Trophoblast cell (in vitro differentiated cells and primary cell): ENCODE measurements around the gene SLC16A8.

Experiments used
- DNase-seq, 2 donors: peaks; one replicate each; pipeline ENCODE4 v3.0.0-alpha.2; 2016
- H2AFZ ChIP-seq: 2 replicates; pipeline ENCODE4 v1.6.1; 2013; ENCODE audit warnings: low read length, moderate library complexity, mild to moderate bottlenecking; ENCODE audit not compliant: insufficient read depth, poor library complexity
- H2AK5ac ChIP-seq: 2 replicates; pipeline ENCODE4 v1.6.1; 2013; ENCODE audit warnings: mild to moderate bottlenecking, low read length
- H2BK120ac ChIP-seq: 2 replicates; pipeline ENCODE4 v1.6.1; 2013; ENCODE audit warnings: low read length, mild to moderate bottlenecking, moderate library complexity; ENCODE audit not compliant: insufficient read depth, poor library complexity
- H2BK12ac ChIP-seq: 2 replicates; pipeline ENCODE4 v1.6.1; 2013; ENCODE audit warnings: mild to moderate bottlenecking, low read length, moderate library complexity
- H2BK5ac ChIP-seq: 2 replicates; pipeline ENCODE4 v1.6.1; 2013; ENCODE audit warnings: low read length, low read depth, moderate library complexity, mild to moderate bottlenecking; ENCODE audit not compliant: poor library complexity
- H3K14ac ChIP-seq: 2 replicates; pipeline ENCODE4 v1.6.1; 2013; ENCODE audit warnings: mild to moderate bottlenecking, low read length
- H3K18ac ChIP-seq: 2 replicates; pipeline ENCODE4 v1.6.1; 2013; ENCODE audit warnings: mild to moderate bottlenecking, low read length
- H3K23ac ChIP-seq: 2 replicates; pipeline ENCODE4 v1.6.1; 2013; ENCODE audit warnings: low read length
- H3K27ac ChIP-seq: 2 replicates; pipeline ENCODE4 v1.5.1; 2013; ENCODE audit warnings: low read depth, mild to moderate bottlenecking, inconsistent platforms, low read length, moderate library complexity
- H3K27me3 ChIP-seq: 2 replicates; pipeline ENCODE4 v1.6.1; 2013; ENCODE audit warnings: inconsistent platforms, mild to moderate bottlenecking, low read length, moderate library complexity; ENCODE audit not compliant: insufficient read depth
- H3K36me3 ChIP-seq, 2 experiments: 1 replicate in 1 of 2; 2 replicates in 1 of 2; pipeline ENCODE4 v1.6.1; 2013; ENCODE audit warnings: low read length in 2 of 2, mild to moderate bottlenecking in 2 of 2, moderate library complexity in 1 of 2; ENCODE audit not compliant: insufficient read depth in 2 of 2, control insufficient read depth in 1 of 2
- H3K4ac ChIP-seq: 2 replicates; pipeline ENCODE4 v1.6.1; 2013; ENCODE audit warnings: low read depth, mild to moderate bottlenecking, low read length, moderate library complexity
- H3K4me1 ChIP-seq, 2 experiments: 1 replicate in 1 of 2; 2 replicates in 1 of 2; pipeline ENCODE4 v1.6.1; 2013; ENCODE audit warnings: low read length in 2 of 2, mild to moderate bottlenecking in 2 of 2, moderate library complexity in 1 of 2; ENCODE audit not compliant: insufficient read depth in 2 of 2, control insufficient read depth in 1 of 2
- H3K4me2 ChIP-seq: 2 replicates; pipeline ENCODE4 v1.6.1; 2013; ENCODE audit warnings: inconsistent platforms, mild to moderate bottlenecking, low read length, moderate library complexity
- H3K4me3 ChIP-seq: 2 replicates; pipeline ENCODE4 v1.5.1; 2013; ENCODE audit warnings: mild to moderate bottlenecking, low read depth, low read length, inconsistent platforms
- H3K79me1 ChIP-seq: one replicate; pipeline ENCODE4 v1.6.1; 2013; ENCODE audit warnings: low read length
- H3K79me2 ChIP-seq: 2 replicates; pipeline ENCODE4 v1.6.1; 2013; ENCODE audit warnings: low read length, mild to moderate bottlenecking; ENCODE audit not compliant: control insufficient read depth, insufficient read depth, poor library complexity
- H3K9ac ChIP-seq: 2 replicates; pipeline ENCODE4 v1.6.1; 2013; ENCODE audit warnings: mild to moderate bottlenecking, low read length
- H3K9me3 ChIP-seq: 2 replicates; pipeline ENCODE4 v1.6.1; 2013; ENCODE audit warnings: low read depth, mild to moderate bottlenecking, control low read depth, inconsistent platforms, low read length; ENCODE audit not compliant: insufficient read depth
- H4K12ac ChIP-seq: 2 replicates; pipeline ENCODE4 v1.6.1; 2013; ENCODE audit warnings: low read depth, mild to moderate bottlenecking, low read length, moderate library complexity
- H4K8ac ChIP-seq: 2 replicates; pipeline ENCODE4 v1.6.1; 2013; ENCODE audit warnings: low read depth, mild to moderate bottlenecking, low read length, moderate library complexity
- H4K91ac ChIP-seq: one replicate; pipeline ENCODE4 v1.6.1; 2013; ENCODE audit warnings: low read depth, mild to moderate bottlenecking, low read length, moderate library complexity
- WGBS: extraction: QIAGEN DNeasy Blood & Tissue Kit; methylation state at CpG from one replicate; pipeline ENCODE4 v1.1.7; 2013; ENCODE audit warnings: missing lambda C conversion rate; ENCODE audit not compliant: insufficient read length, insufficient coverage; ENCODE audit errors: extremely low coverage; 5-methylcytosine and 5-hydroxymethylcytosine counted together

The SLC16A8 gene

GRCh38 chr22:38086001-38086845, 2.2 kb upstream of the SLC16A8 start:
- Histone ChIP-seq H4K91ac (no peak overlapping the region), H3K4me3 (no peak overlapping the region), H3K9me3 (peaks cover 4% of the 10 kb centered on the region), H3K36me3 (no peaks in the 10 kb centered on the region), H3K4ac (no peak overlapping the region), H3K23ac (no peak overlapping the region), H4K12ac (no peak overlapping the region), H3K79me1 (no peaks in the 10 kb centered on the region), H3K4me2 (no peak overlapping the region), H3K18ac (no peak overlapping the region), H3K79me2 (no peaks in the 10 kb centered on the region), H4K8ac (no peak overlapping the region), H3K27me3 (peaks cover 7% of the 10 kb centered on the region), H3K14ac (no peak overlapping the region), H2BK12ac (no peak overlapping the region), H3K4me1 (peaks cover 11 to 20% of the 10 kb centered on the region in 2 experiments), H2BK5ac (no peak overlapping the region), H3K27ac (no peak overlapping the region), H3K9ac (no peak overlapping the region), H2BK120ac (no peak overlapping the region), H2AK5ac (no peak overlapping the region), H2AFZ (no peak overlapping the region)
- DNase-seq, result no peak
- WGBS, result no CpG with 5 or more reads among the region's 25 CpGs

- no peaks in the 10 kb centered on the region for H3K79me1 ChIP-seq
- no peak overlapping the region for H3K14ac ChIP-seq
- no peak for DNase-seq
- H3K4me3 ChIP-seq, result no peak overlapping the region
- no peak overlapping the region for H2AK5ac ChIP-seq
- H3K79me2 ChIP-seq, result no peaks in the 10 kb centered on the region
- no peak overlapping the region for H3K27ac ChIP-seq
- H2AFZ ChIP-seq, result no peak overlapping the region
- H3K18ac ChIP-seq, result no peak overlapping the region
- no peak overlapping the region for H2BK5ac ChIP-seq
- no peak overlapping the region for H3K4me2 ChIP-seq
- H2BK120ac ChIP-seq, result no peak overlapping the region
- H2BK12ac ChIP-seq, result no peak overlapping the region
- no peak overlapping the region for H4K91ac ChIP-seq
- no CpG with 5 or more reads among the region's 5 CpGs for WGBS
- peaks cover 14 to 25% of the 10 kb centered on the region in 2 experiments for H3K4me1 ChIP-seq
- H4K12ac ChIP-seq, result no peak overlapping the region
- peaks cover 11% of the 10 kb centered on the region for H3K27me3 ChIP-seq
- H3K9me3 ChIP-seq, result peaks cover 6% of the 10 kb centered on the region
- no peak overlapping the region for H4K8ac ChIP-seq
- no peak overlapping the region for H3K4ac ChIP-seq
- no peak overlapping the region for H3K9ac ChIP-seq
- no peak overlapping the region for H3K23ac ChIP-seq
- H3K36me3 ChIP-seq, result no peaks in the 10 kb centered on the region
These were observed 1.5 kb upstream of the SLC16A8 start for GRCh38 chr22:38085501-38085900.

DNA sequence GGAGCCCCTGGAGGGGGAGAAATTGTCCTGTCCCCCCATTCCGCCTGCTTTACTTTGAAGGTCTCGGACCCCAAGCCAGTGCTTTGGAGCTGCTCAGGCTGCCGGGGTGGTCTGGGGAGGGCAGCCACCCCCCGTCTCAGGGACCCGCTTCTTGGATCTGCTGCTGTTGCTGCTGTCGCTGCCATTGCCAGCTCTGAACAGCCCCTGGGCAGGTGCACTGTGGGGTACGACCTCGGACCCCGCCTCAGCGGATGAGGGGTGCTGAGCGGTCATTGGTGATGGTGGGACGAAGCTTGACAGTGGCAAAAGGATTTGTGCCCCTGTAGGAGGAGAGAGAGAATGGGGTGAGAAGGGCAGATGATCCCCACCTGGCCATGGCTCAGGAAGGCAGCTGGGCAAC, 1.1 kb upstream of the SLC16A8 start:
- Histone ChIP-seq H3K18ac (no peak overlapping the region), H3K27ac (no peak overlapping the region), H3K4me3 (no peak overlapping the region), H3K23ac (no peak overlapping the region), H3K79me1 (no peaks in the 10 kb centered on the region), H2AFZ (no peak overlapping the region), H3K27me3 (peaks cover 11% of the 10 kb centered on the region), H3K4ac (no peak overlapping the region), H3K9me3 (peaks cover 6% of the 10 kb centered on the region), H3K9ac (no peak overlapping the region), H3K14ac (no peak overlapping the region), H4K91ac (no peak overlapping the region), H3K79me2 (no peaks in the 10 kb centered on the region), H3K4me1 (peaks cover 14 to 25% of the 10 kb centered on the region in 2 experiments), H4K8ac (no peak overlapping the region), H2AK5ac (no peak overlapping the region), H2BK12ac (no peak overlapping the region), H2BK5ac (no peak overlapping the region), H4K12ac (no peak overlapping the region), H2BK120ac (no peak overlapping the region), H3K36me3 (no peaks in the 10 kb centered on the region), H3K4me2 (no peak overlapping the region)
- no CpG with 5 or more reads among the region's 12 CpGs for WGBS
- no peak for DNase-seq

- Histone ChIP-seq H4K91ac (no peak overlapping the region), H3K9ac (no peak overlapping the region), H3K27ac (no peak overlapping the region), H3K9me3 (peaks cover 4% of the 10 kb centered on the region), H3K4me2 (no peak overlapping the region), H4K8ac (no peak overlapping the region), H2BK5ac (no peak overlapping the region), H3K27me3 (peaks cover 11% of the 10 kb centered on the region), H3K79me2 (no peaks in the 10 kb centered on the region), H3K14ac (no peak overlapping the region), H3K79me1 (no peaks in the 10 kb centered on the region), H2AFZ (no peak overlapping the region), H3K4me1 (peaks cover 14 to 21% of the 10 kb centered on the region in 2 experiments), H2BK120ac (no peak overlapping the region), H2AK5ac (no peak overlapping the region), H3K23ac (no peak overlapping the region), H3K4me3 (no peak overlapping the region), H2BK12ac (no peak overlapping the region), H4K12ac (no peak overlapping the region), H3K36me3 (no peaks in the 10 kb centered on the region), H3K18ac (no peak overlapping the region), H3K4ac (no peak overlapping the region)
- no CpG with 5 or more reads among the region's 24 CpGs for WGBS
- no peak for DNase-seq
These were observed 836 bp downstream of the SLC16A8 start for GRCh38 chr22:38082986-38083710.
